Measurements from ENCODE around the gene CYP4F3. TPM values are rescaled to one million over a fixed set of nuclear protein-coding genes. Genes with fewer than 3 reads are reported as not detected.

The CYP4F3 gene
- total RNA-seq, 4 donors from 2014 or later: 0.31 to 11.5 (median 1.5) TPM

GRCh38 chr19:15651791-15652190 is 11.1 kb downstream of the CYP4F3 start:
- no peak for ATAC-seq (ENCODE audit: low FRiP score)
- TF ChIP-seq CTCF (IDR thresholded peaks at IDR 0.05): no peak

GRCh38 chr19:15652559-15653278 is 12.0 kb downstream of the CYP4F3 start:
- DNase-seq (ENCODE audit: low spot score): no peak
- ATAC-seq (ENCODE audit: low FRiP score): no peak
- TF ChIP-seq CTCF (IDR thresholded peaks at IDR 0.05): no peak

More at GRCh38 chr19:15651791-15652190, 11.1 kb downstream of the CYP4F3 start:
- no peak for DNase-seq (ENCODE audit: low spot score)

- DNase-seq (ENCODE audit: low spot score) (no peak), ATAC-seq (ENCODE audit: low FRiP score) (no peak)
- no peak for TF ChIP-seq CTCF (IDR thresholded peaks at IDR 0.05)
Measured at GRCh38 chr19:15656467-15656866, 15.8 kb downstream of the CYP4F3 start.

- TF ChIP-seq CTCF (IDR thresholded peaks at IDR 0.05): no peak
- ATAC-seq (ENCODE audit: low FRiP score): no peak
- no peak for DNase-seq (ENCODE audit: low spot score)
Measured at GRCh38 chr19:15663247-15663646, 22.6 kb downstream of the CYP4F3 start.

- ATAC-seq (ENCODE audit: low FRiP score): no peak
- DNase-seq (ENCODE audit: low spot score): no peak
- TF ChIP-seq CTCF (IDR thresholded peaks at IDR 0.05): no peak
Measured at GRCh38 chr19:15666186-15666585, 25.5 kb downstream of the CYP4F3 start.

- DNase-seq (ENCODE audit: low spot score) (no peak), ATAC-seq (ENCODE audit: low FRiP score) (no peak)
- TF ChIP-seq CTCF (IDR thresholded peaks at IDR 0.05): no peak
Measured at GRCh38 chr19:15666883-15667282, 26.2 kb downstream of the CYP4F3 start.

GRCh38 chr19:15669440-15669839 is 28.7 kb downstream of the CYP4F3 start:
- DNase-seq (ENCODE audit: low spot score) (no peak), ATAC-seq (ENCODE audit: low FRiP score) (no peak)
- no peak for TF ChIP-seq CTCF (IDR thresholded peaks at IDR 0.05)
